ENCODE measurements around the gene ITPR3. TPM values are rescaled to one million over a fixed set of nuclear protein-coding genes. Genes with fewer than 3 reads are reported as not detected.
A peak's percentile ranks its signal among the peaks of the same experiment; 100 is the strongest.

Gene ITPR3
- total RNA-seq, 2 donors from 2014 or later: 17.5 to 25.9 TPM

- ATAC-seq (no peak), DNase-seq (no peak)
- Histone ChIP-seq H3K27me3 (no peaks in the 10 kb centered on the region), H3K36me3 (replicated peaks in 1 of 2; ENCODE audit: insufficient read depth in 1 of 2, low read depth in 2 of 2) (no peaks in the 10 kb centered on the region), H3K27ac (no peak overlapping the region), H3K4me3 (no peak overlapping the region), H3K9me3 (no peaks in the 10 kb centered on the region), H3K4me1 (peaks cover 26% of the 10 kb centered on the region)
- intact Hi-C loops (cut with DNase I): no loop called here
- 37 to 61% methylated on average over 4 to 5 of the region's 5 CpGs for WGBS, 2 donors
- TF ChIP-seq POLR2A (IDR thresholded peaks at IDR 0.05): no peak
- TF ChIP-seq CTCF (IDR thresholded peaks at IDR 0.05): no peak
Measured at GRCh38 chr6:33619166-33619840, 1.8 kb upstream of the ITPR3 start.

- peaks cover 26% of the 10 kb centered on the region for H3K4me1 ChIP-seq
- peak overlapping the region in 1 of 2 donors; percentile 14 for H3K4me3 ChIP-seq
- no peaks in the 10 kb centered on the region for H3K36me3 ChIP-seq (replicated peaks in 1 of 2; ENCODE audit: insufficient read depth in 1 of 2, low read depth in 2 of 2)
- WGBS, 2 donors: 1% methylated on average over 19 to 29 of the region's 29 CpGs
- no peaks in the 10 kb centered on the region for H3K27me3 ChIP-seq
- peak overlapping the region; percentile 61 to 84 (median 70) for H3K27ac ChIP-seq
- intact Hi-C loops (cut with DNase I): no loop called here
- H3K9me3 ChIP-seq: no peaks in the 10 kb centered on the region
- DNase-seq: peak; percentile 49 to 66 (median 56)
- ATAC-seq: peak; percentile 47
- TF ChIP-seq CTCF (IDR thresholded peaks at IDR 0.05): no peak
- TF ChIP-seq POLR2A (IDR thresholded peaks at IDR 0.05): peak in 2 of 3 donors; percentile 37 to 38
Measured at GRCh38 chr6:33620158-33620855, 815 bp upstream of the ITPR3 start.

GRCh38 chr6:33621711-33622388, 728 bp downstream of the ITPR3 start:
- no peaks in the 10 kb centered on the region for H3K27me3 ChIP-seq

More at GRCh38 chr6:33621711-33622388, 728 bp downstream of the ITPR3 start:
- H3K4me3 ChIP-seq: peak overlapping the region; percentile 42 to 44
- peaks cover 26% of the 10 kb centered on the region for H3K4me1 ChIP-seq
- no peak for TF ChIP-seq CTCF (IDR thresholded peaks at IDR 0.05)
- TF ChIP-seq POLR2A (IDR thresholded peaks at IDR 0.05): peak in 2 of 3 donors; percentile 41 to 45
- peak overlapping the region; percentile 56 to 84 (median 69) for H3K27ac ChIP-seq
- H3K36me3 ChIP-seq (replicated peaks in 1 of 2; ENCODE audit: insufficient read depth in 1 of 2, low read depth in 2 of 2): no peaks in the 10 kb centered on the region
- WGBS, 2 donors: 4 to 6% methylated on average over 17 to 34 of the region's 39 CpGs
- intact Hi-C loops (cut with DNase I): no loop called here
- DNase-seq (peak; percentile 39 to 59 (median 50)), ATAC-seq (peak; percentile 49)
- H3K9me3 ChIP-seq: no peaks in the 10 kb centered on the region
